ENCODE data around the gene RALGPS1.
A peak's percentile ranks its signal among the peaks of the same experiment; 100 is the strongest.

RALGPS1 gene

GRCh38 chr9:127154003-127154389 lies 239.4 kb downstream of the RALGPS1 start:
- TF ChIP-seq POLR2AphosphoS5 (IDR thresholded peaks at IDR 0.05; ENCODE audit: low read depth) (no peak), GABPA (IDR thresholded peaks at IDR 0.05; ENCODE audit: low read depth) (no peak), REST (IDR thresholded peaks at IDR 0.05; ENCODE audit: insufficient replicate concordance, low read depth) (no peak), SPI1 (IDR thresholded peaks at IDR 0.05; ENCODE audit: borderline replicate concordance, low read depth) (no peak), CTCF (IDR thresholded peaks at IDR 0.05; ENCODE audit: insufficient read depth, low read length) (no peak)
- Histone ChIP-seq H3K27me3 (ENCODE audit: insufficient read depth, poor library complexity, severe bottlenecking) (peaks cover 2% of the 10 kb centered on the region), H3K27ac (replicated peaks) (no peak overlapping the region), H3K4me3 (replicated peaks; ENCODE audit: insufficient read depth, low read length) (no peak overlapping the region)
- DNase-seq (ENCODE audit: low read depth in 1 of 2, low spot score in 1 of 2): no peak

GRCh38 chr9:127154390-127155191 lies 240.0 kb downstream of the RALGPS1 start:
- Histone ChIP-seq H3K4me3 (replicated peaks; ENCODE audit: insufficient read depth, low read length) (no peak overlapping the region), H3K27me3 (ENCODE audit: insufficient read depth, poor library complexity, severe bottlenecking) (peaks cover 2% of the 10 kb centered on the region), H3K27ac (replicated peaks) (no peak overlapping the region)
- DNase-seq (ENCODE audit: low read depth in 1 of 2, low spot score in 1 of 2): no peak
- TF ChIP-seq POLR2AphosphoS5 (IDR thresholded peaks at IDR 0.05; ENCODE audit: low read depth): no peak
- peak; percentile 52; the same call in 1 of the 2 replicates for TF ChIP-seq SPI1 (IDR thresholded peaks at IDR 0.05; ENCODE audit: borderline replicate concordance, low read depth)

- no peak overlapping the region for H3K4me3 ChIP-seq (replicated peaks; ENCODE audit: insufficient read depth, low read length)
- no peak overlapping the region for H3K27ac ChIP-seq (replicated peaks)
- peaks cover 2% of the 10 kb centered on the region for H3K27me3 ChIP-seq (ENCODE audit: insufficient read depth, poor library complexity, severe bottlenecking)
- no peak for TF ChIP-seq POLR2AphosphoS5 (IDR thresholded peaks at IDR 0.05; ENCODE audit: low read depth)
- TF ChIP-seq GABPA (IDR thresholded peaks at IDR 0.05; ENCODE audit: low read depth): no peak
- no peak for TF ChIP-seq REST (IDR thresholded peaks at IDR 0.05; ENCODE audit: insufficient replicate concordance, low read depth)
- no peak for TF ChIP-seq CTCF (IDR thresholded peaks at IDR 0.05; ENCODE audit: insufficient read depth, low read length)
- no peak for TF ChIP-seq SPI1 (IDR thresholded peaks at IDR 0.05; ENCODE audit: borderline replicate concordance, low read depth)
- DNase-seq (ENCODE audit: low read depth in 1 of 2, low spot score in 1 of 2): no peak
Observed at GRCh38 chr9:127155314-127155960, 240.9 kb downstream of the RALGPS1 start.

- H3K27me3 ChIP-seq (ENCODE audit: insufficient read depth, poor library complexity, severe bottlenecking): peaks cover 2% of the 10 kb centered on the region
Observed at GRCh38 chr9:127158786-127159324, 244.3 kb downstream of the RALGPS1 start.

More at GRCh38 chr9:127158786-127159324, 244.3 kb downstream of the RALGPS1 start:
- no peak for DNase-seq (ENCODE audit: low read depth in 1 of 2, low spot score in 1 of 2)
- Histone ChIP-seq H3K27ac (replicated peaks) (no peak overlapping the region), H3K4me3 (replicated peaks; ENCODE audit: insufficient read depth, low read length) (no peak overlapping the region)
- TF ChIP-seq GABPA (IDR thresholded peaks at IDR 0.05; ENCODE audit: low read depth) (no peak), POLR2AphosphoS5 (IDR thresholded peaks at IDR 0.05; ENCODE audit: low read depth) (no peak), CTCF (IDR thresholded peaks at IDR 0.05; ENCODE audit: insufficient read depth, low read length) (no peak)
